Right lobe of liver (tissue), 6 donors: ENCODE results near the gene KRTAP4-5. TPM values are rescaled to one million over a fixed set of nuclear protein-coding genes. Genes with fewer than 3 reads are reported as not detected.
"Not testable (repeated sequence)": the region's sequence is repeated elsewhere in the genome, so short reads cannot be mapped to it uniquely, and the experiment has no call there.

Source experiments
- ATAC-seq, 4 donors: fragments of 200-7000 bp; cut with Tn5 transposase; one replicate each; pipeline ENCODE4 v1.9.1; 2020; ENCODE audit warnings: mild to moderate bottlenecking in 4 of 4, moderate library complexity in 4 of 4
- DNase-seq, 3 donors: peaks; one replicate each; pipeline ENCODE4 v3.0.0-alpha.2; 2020
- H3K27ac ChIP-seq, 3 donors: fragments of 200-600 bp; one replicate each; pipeline ENCODE4 v1.8.0; 2022
- H3K27me3 ChIP-seq, 2 donors: fragments of 200-600 bp; one replicate each; pipeline ENCODE4 v1.8.0; 2022
- H3K36me3 ChIP-seq, 4 donors: fragments of 200-600 bp; sonication (generic) in 1 of 4; one replicate each; pipeline versions ENCODE4 v1.5.1 to v1.8.0; 2017 to 2022; ENCODE audit warnings: control low read depth in 1 of 4
- H3K4me1 ChIP-seq, 4 donors: fragments of 200-600 bp; sonication (generic) in 1 of 4; one replicate each; pipeline versions ENCODE4 v1.5.1 to v1.8.0; 2017 to 2022; ENCODE audit warnings: control low read depth in 1 of 4
- H3K4me3 ChIP-seq, 3 donors: fragments of 200-600 bp; one replicate each; pipeline ENCODE4 v1.8.0; 2022
- H3K9me3 ChIP-seq, 4 donors: fragments of 200-600 bp; sonication (generic) in 1 of 4; one replicate each; pipeline versions ENCODE4 v1.5.1 to v1.8.0; 2017 to 2022; ENCODE audit warnings: control low read depth in 1 of 4
- POLR2A ChIP-seq: fragments of 450-650 bp; IDR thresholded peaks from one replicate; pipeline ENCODE4 v1.6.1; 2017; ENCODE audit warnings: antibody characterized with exemption, mild to moderate bottlenecking
- WGBS: methylation state at CpG from one replicate; pipeline ENCODE4 v1.1.6; 2018; ENCODE audit warnings: low coverage, low lambda C conversion rate; ENCODE audit not compliant: insufficient coverage; ENCODE audit errors: missing lambda C conversion rate; 5-methylcytosine and 5-hydroxymethylcytosine counted together
- intact Hi-C, 2 donors: fragments of 100-400 bp; cut with DNase I; formaldehyde crosslinking; loops; one replicate each; pipeline versions ENCODE4 v1.11.2 to v1.14.1; 2022
- total RNA-seq, 6 experiments: library from RNA; depleted of rRNA in 2 of 6; stranded (reverse); fragments of >200 nt in 2 of 6; fragmentation: NEBNext Ultra II Directional in 3 of 6; extraction: Animal tissue kit (Norgen Biotek cat#: 25700) in 3 of 6; gene quantifications; one replicate each; pipeline versions ENCODE4 v1.1.0 to v1.2.4, GENCODE V29; 2016 to 2023
- TF ChIP-seq, protein P1 (sequence below), 4 donors: fragments of 200-600 bp in 3 of 4; fragments of 450-650 bp in 1 of 4; IDR thresholded peaks; one replicate each; pipeline versions ENCODE4 v1.5.1 to v1.8.0; 2016 to 2022; ENCODE audit warnings: antibody characterized with exemption in 4 of 4, mild to moderate bottlenecking in 2 of 4
- donor health status: DM: no; HTN: yes; CAD: no.
- donor health status: DM: no; HTN: no; CAD: no.
- donor health status: DM: no; HTN: no; CAD: no.
- donor health status: DM: no; HTN: yes; CAD: no.
- donor health status: DM: no; HTN: yes; CAD: no.

The KRTAP4-5 gene
- total RNA-seq, 6 experiments from 2014 or later: not detected

DNA sequence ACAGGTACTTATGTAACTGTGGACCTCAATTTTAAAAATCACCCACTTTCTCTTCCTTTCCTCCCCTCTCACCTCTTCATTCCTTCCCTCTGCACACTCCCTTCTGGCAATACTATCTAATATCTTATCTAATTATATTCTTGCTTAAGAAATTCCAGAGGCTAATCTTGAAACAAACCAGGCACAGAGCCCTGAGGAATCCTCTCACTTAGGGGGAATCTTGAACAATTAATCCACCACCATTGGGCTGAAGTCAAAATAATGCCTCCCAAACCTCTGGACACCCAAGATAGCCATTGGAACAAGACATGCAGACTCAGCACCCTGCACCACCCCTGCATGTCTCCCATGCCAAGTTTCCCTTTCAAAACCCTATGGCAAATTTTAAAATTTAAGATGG is 8.3 kb downstream of the KRTAP4-5 start:
- H3K9me3 ChIP-seq: no peaks in the 10 kb centered on the region
- no peak for DNase-seq
- H3K4me3 ChIP-seq: no peak overlapping the region
- TF ChIP-seq, protein P1, sequence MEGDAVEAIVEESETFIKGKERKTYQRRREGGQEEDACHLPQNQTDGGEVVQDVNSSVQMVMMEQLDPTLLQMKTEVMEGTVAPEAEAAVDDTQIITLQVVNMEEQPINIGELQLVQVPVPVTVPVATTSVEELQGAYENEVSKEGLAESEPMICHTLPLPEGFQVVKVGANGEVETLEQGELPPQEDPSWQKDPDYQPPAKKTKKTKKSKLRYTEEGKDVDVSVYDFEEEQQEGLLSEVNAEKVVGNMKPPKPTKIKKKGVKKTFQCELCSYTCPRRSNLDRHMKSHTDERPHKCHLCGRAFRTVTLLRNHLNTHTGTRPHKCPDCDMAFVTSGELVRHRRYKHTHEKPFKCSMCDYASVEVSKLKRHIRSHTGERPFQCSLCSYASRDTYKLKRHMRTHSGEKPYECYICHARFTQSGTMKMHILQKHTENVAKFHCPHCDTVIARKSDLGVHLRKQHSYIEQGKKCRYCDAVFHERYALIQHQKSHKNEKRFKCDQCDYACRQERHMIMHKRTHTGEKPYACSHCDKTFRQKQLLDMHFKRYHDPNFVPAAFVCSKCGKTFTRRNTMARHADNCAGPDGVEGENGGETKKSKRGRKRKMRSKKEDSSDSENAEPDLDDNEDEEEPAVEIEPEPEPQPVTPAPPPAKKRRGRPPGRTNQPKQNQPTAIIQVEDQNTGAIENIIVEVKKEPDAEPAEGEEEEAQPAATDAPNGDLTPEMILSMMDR (IDR thresholded peaks at IDR 0.05): no peak
- TF ChIP-seq POLR2A: no peak
- no peak overlapping the region for H3K27ac ChIP-seq
- no peaks in the 10 kb centered on the region for H3K27me3 ChIP-seq
- no peaks in the 10 kb centered on the region for H3K36me3 ChIP-seq
- no peak for ATAC-seq
- intact Hi-C loops: no loop called here
- no peaks in the 10 kb centered on the region for H3K4me1 ChIP-seq

DNA sequence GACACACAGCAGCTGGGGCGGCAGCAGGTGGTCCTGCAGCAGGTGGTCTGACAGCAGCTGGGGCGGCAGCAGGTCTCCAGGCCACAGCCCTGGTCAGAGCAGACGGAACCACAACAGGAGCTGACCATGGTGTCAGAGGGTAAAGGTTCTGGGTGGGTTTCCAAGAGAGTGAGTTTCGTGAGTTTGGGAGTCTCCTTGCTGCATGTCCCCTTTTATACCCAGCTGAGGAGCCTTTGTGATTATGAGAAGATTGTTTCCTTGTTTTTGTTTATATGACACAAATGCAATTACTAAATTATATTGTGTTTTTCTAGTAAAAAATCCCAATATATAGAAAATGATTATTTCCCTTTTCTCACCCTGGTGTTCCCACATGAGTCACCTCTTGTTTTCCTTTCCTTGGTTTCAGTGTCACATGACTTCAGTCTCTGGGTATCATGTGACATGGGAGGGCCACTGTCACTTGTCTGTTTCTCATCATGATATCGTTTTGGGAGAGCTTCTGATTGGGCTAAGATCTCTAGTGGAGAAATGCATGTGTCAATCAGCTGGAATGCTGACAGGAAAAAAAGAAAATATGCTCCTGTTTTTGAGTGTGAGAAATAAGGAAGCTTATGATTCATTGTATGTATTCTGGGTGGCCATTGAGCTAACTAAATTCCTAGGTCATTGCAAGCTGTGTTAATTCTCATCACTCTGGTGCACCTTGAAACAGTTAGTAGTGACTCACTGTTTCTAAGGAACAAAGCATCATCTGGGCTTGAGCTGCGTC is 9.1 kb downstream of the KRTAP4-5 start, which contains the start of gene KRTAP4-6:
KRTAP4-6 (minus strand) TSS at position 185 of the 772 bp plus-strand sequence; CDS start at position 128, 57 bp downstream.
- H3K27ac ChIP-seq: no peak within 1 kb of the TSS
- DNase-seq (no peak), ATAC-seq (no peak)
- no peak for TF ChIP-seq POLR2A
- TF ChIP-seq, protein P1 (IDR thresholded peaks at IDR 0.05): no peak
- H3K9me3 ChIP-seq: no peaks in the 10 kb centered on the region
- no peaks in the 10 kb centered on the region for H3K4me1 ChIP-seq
- 53% methylated on average over 4 of the region's 6 CpGs for WGBS
- no peaks in the 10 kb centered on the region for H3K27me3 ChIP-seq
- H3K36me3 ChIP-seq: no peaks in the 10 kb centered on the region
- H3K4me3 ChIP-seq: no peak within 1 kb of the TSS
- intact Hi-C loops: no loop called here

DNA sequence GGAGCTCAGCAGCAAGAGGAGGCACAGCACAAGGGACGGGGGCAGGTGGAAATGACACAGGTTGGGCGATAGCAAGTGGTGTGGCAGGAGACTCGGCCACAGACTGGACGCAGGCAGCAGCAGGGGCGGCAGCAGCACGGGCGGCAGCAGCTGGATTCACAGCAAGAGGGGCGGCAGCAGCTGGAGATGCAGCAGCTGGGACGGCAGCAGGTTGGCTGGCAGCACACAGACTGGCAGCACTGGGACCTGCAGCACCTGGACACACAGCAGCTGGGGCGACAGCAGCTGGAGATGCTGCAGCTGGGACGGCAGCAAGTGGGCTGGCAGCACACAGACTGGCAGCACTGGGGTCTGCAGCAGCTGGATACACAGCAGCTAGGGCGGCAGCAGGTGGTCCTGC is 9.8 kb downstream of the KRTAP4-5 start:
- H3K4me1 ChIP-seq, ATAC-seq, H3K27me3 ChIP-seq, DNase-seq, H3K4me3 ChIP-seq, intact Hi-C loops, H3K27ac ChIP-seq, H3K36me3 ChIP-seq, H3K9me3 ChIP-seq: not testable (repeated sequence)
- WGBS: 63% methylated on average over 8 of the region's 12 CpGs

DNA sequence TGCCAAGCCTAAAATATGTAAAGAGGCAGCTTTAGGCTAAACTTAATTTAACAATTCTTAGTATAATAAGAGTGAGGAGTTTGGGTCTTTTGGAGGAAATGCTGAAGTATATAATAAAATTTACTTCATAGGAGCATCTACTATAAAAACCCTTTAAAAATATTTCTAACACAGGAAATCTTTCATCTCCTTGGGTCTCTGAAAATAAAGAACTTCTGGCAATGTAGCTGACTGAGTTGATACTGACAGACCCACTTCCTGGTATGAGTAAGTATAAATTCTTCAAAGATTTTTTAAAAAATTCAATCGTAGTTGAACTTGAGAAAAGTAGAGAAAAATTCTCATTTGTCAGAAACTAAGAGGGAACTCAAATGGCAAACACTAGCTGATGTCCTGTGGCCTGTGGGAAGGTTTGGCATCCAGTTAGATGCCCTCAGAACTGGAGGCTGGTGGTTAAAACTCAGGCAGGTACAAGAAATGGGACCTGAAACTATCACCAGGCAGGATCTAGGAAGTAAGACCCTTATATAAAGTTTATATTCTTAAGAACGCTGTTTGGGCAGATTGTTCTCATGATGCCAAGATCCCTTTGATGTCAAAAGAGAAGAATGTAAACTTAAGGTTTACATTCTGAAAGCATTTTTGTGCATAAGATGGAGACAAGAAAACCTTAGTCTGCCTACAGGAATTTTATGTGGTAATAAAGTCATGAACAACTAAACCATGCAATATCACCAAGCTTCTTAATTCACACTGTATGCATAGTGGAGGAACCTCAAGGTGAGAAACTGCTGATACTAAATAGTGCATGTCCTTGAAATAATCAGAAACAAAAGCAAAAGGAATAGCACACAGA is 15.5 kb downstream of the KRTAP4-5 start:
- TF ChIP-seq POLR2A: no peak
- TF ChIP-seq, protein P1 (IDR thresholded peaks at IDR 0.05): no peak

DNA sequence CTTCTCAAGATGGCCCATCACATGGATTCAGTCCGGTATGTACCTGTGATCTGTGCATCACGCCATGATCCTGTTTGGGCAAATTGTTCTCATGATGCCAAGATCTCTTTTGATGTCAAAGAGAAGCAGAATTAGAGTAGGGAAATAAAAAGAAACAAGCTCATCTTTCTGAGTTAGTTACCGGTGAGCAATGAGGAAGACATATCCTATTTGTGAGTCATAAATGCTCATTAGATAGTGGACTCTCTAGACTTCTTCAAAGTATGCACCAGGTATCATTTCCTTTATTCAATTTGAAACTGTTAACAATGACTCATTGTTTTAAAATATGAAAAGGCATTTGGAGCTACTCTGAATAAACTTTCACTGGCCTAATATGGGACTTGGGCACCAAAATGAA is 17.6 kb downstream of the KRTAP4-5 start:
- WGBS: 57% methylated on average over 3 of the region's 3 CpGs
- Histone ChIP-seq H3K36me3 (no peaks in the 10 kb centered on the region), H3K9me3 (no peaks in the 10 kb centered on the region), H3K27ac (no peak overlapping the region), H3K4me1 (no peaks in the 10 kb centered on the region), H3K4me3 (no peak overlapping the region), H3K27me3 (no peaks in the 10 kb centered on the region)
- no peak for TF ChIP-seq POLR2A
- ATAC-seq (no peak), DNase-seq (no peak)
- intact Hi-C loops: no loop called here

More for the DNA sequence above, 15.5 kb downstream of the KRTAP4-5 start:
- no peaks in the 10 kb centered on the region for H3K4me1 ChIP-seq
- no peaks in the 10 kb centered on the region for H3K9me3 ChIP-seq
- WGBS: 34% methylated on average over 2 of the region's 2 CpGs
- H3K36me3 ChIP-seq: no peaks in the 10 kb centered on the region
- H3K27ac ChIP-seq: no peak overlapping the region
- ATAC-seq: no peak
- H3K27me3 ChIP-seq: no peaks in the 10 kb centered on the region
- intact Hi-C loops: no loop called here
- DNase-seq: no peak
- no peak overlapping the region for H3K4me3 ChIP-seq
